GM12878 (cell line): ENCODE measurements around the gene ADAMTSL1. TPM values are rescaled to one million over a fixed set of nuclear protein-coding genes. Genes with fewer than 3 reads are reported as not detected.

Source experiments
- ATAC-seq: fragments of 200-7000 bp; cut with Tn5 transposase; 3 replicates; pipeline ENCODE4 v1.9.1; 2020; ENCODE audit warnings: mild to moderate bottlenecking, moderate library complexity
- BruUV-seq: library from RNA; stranded (reverse); fragments of 400-500 nt; replicated peaks from 2 replicates; lab custom pipeline; 2021; lab: Mats Ljungman, UMichigan
- CTCF ChIA-PET: fragments of 300-600 bp; sonication (Branson Sonifier 250); formaldehyde crosslinking; extraction: SDS; loops from one replicate; lab custom pipeline; 2021; ENCODE audit warnings: inconsistent platforms; lab: Yijun Ruan, JAX
- POLR2A ChIA-PET: fragments of 350-600 bp; formaldehyde crosslinking; extraction: SDS; loops from one replicate; lab custom pipeline; 2021; ENCODE audit warnings: inconsistent platforms; lab: Charles Lee
- RAD21 ChIA-PET: fragments of 300-600 bp; sonication (Branson Sonifier 250); formaldehyde crosslinking; loops from one replicate; lab custom pipeline; 2023; ENCODE audit warnings: antibody characterized with exemption; ENCODE audit not compliant: unreplicated experiment; lab: Charles Lee
- SMC1A ChIA-PET: fragments of 300-600 bp; sonication (Branson Sonifier 250); formaldehyde crosslinking; loops from one replicate; lab custom pipeline; 2023; ENCODE audit not compliant: unreplicated experiment, uncharacterized antibody; lab: Charles Lee
- DNase-seq: peaks from one replicate; pipeline ENCODE4 v3.0.0-alpha.2; 2011; ENCODE audit warnings: low read depth, low spot score
- FAIRE-seq: peaks from 3 replicates; lab custom pipeline; 2011; peaks lifted over from hg19 to GRCh38; lab: Jason Lieb, UNC
- H2AFZ ChIP-seq: 2 replicates; pipeline ENCODE4 v1.6.0; 2011; ENCODE audit warnings: low read depth, low read length, control low read depth; ENCODE audit not compliant: control insufficient read depth
- H3K27ac ChIP-seq: 2 replicates; pipeline ENCODE4 v1.5.1; 2011; ENCODE audit warnings: control low read depth; ENCODE audit not compliant: control insufficient read depth, insufficient read depth
- H3K27me3 ChIP-seq, 2 experiments: replicated peaks in 1 of 2; 2 replicates each; pipeline versions ENCODE4 v1.6.0 to v1.6.1; 2011; ENCODE audit warnings: low read length in 1 of 2; ENCODE audit not compliant: control insufficient read depth in 2 of 2, insufficient read depth in 2 of 2
- H3K36me3 ChIP-seq, 2 experiments: 2 replicates each; pipeline ENCODE4 v1.5.1; 2011; ENCODE audit warnings: low read length in 1 of 2; ENCODE audit not compliant: control insufficient read depth in 2 of 2, insufficient read depth in 2 of 2
- H3K4me1 ChIP-seq: 2 replicates; pipeline ENCODE4 v1.6.1; 2011; ENCODE audit warnings: mild to moderate bottlenecking, low read length, moderate library complexity, mixed read lengths; ENCODE audit not compliant: control insufficient read depth, insufficient read depth
- H3K4me2 ChIP-seq: 2 replicates; pipeline ENCODE4 v1.6.0; 2011; ENCODE audit warnings: control low read depth; ENCODE audit not compliant: control insufficient read depth, insufficient read depth
- H3K4me3 ChIP-seq: fragments of 200-600 bp; sonication (generic); 2 replicates; pipeline ENCODE4 v1.5.1; 2016
- H3K79me2 ChIP-seq: 2 replicates; pipeline ENCODE4 v1.6.0; 2011; ENCODE audit warnings: low read length; ENCODE audit not compliant: control insufficient read depth, insufficient read depth
- H3K9ac ChIP-seq: 2 replicates; pipeline ENCODE4 v1.8.0; 2011; ENCODE audit warnings: low read length, control low read depth, mixed read lengths; ENCODE audit not compliant: control insufficient read depth, insufficient read depth
- H3K9me3 ChIP-seq: replicated peaks from 3 replicates; pipeline ENCODE4 v1.5.1; 2011; ENCODE audit warnings: mild to moderate bottlenecking, low read length; ENCODE audit not compliant: control insufficient read depth, insufficient read depth
- H4K20me1 ChIP-seq: 2 replicates; pipeline ENCODE4 v1.6.0; 2011; ENCODE audit not compliant: control insufficient read depth, insufficient read depth
- CHD1 ChIP-seq: IDR thresholded peaks from 2 replicates; pipeline ENCODE4 v1.6.1; 2012; ENCODE audit warnings: low read depth, low read length, improper control_type of control experiment
- CUX1 ChIP-seq: IDR thresholded peaks from 2 replicates; pipeline ENCODE4 v1.6.1; 2012; ENCODE audit warnings: improper control_type of control experiment, low read depth, low read length; ENCODE audit not compliant: insufficient replicate concordance
- JUND ChIP-seq: IDR thresholded peaks from 2 replicates; pipeline ENCODE4 v1.6.1; 2012; ENCODE audit warnings: low read depth, mild to moderate bottlenecking, low read length, improper control_type of control experiment, moderate library complexity
- NBN ChIP-seq: fragments of 450-650 bp; IDR thresholded peaks from 2 replicates; pipeline ENCODE4 v1.6.1; 2016
- POLR2AphosphoS2 ChIP-seq: IDR thresholded peaks from 2 replicates; pipeline ENCODE4 v1.6.1; 2011; ENCODE audit warnings: low read depth, mild to moderate bottlenecking, low read length, improper control_type of control experiment, moderate library complexity
- SUPT20H ChIP-seq: IDR thresholded peaks from 2 replicates; pipeline ENCODE4 v1.6.1; 2011; ENCODE audit warnings: low read depth, mild to moderate bottlenecking, low read length, moderate library complexity, borderline replicate concordance; ENCODE audit not compliant: control insufficient read depth
- SUZ12 ChIP-seq: fragments of 200-600 bp; sonication (generic); IDR thresholded peaks from one replicate; pipeline ENCODE4 v1.6.1; 2018; ENCODE audit warnings: antibody characterized with exemption, mild to moderate bottlenecking; ENCODE audit not compliant: unreplicated experiment
- ZNF24 ChIP-seq: fragments of 450-650 bp; IDR thresholded peaks from 2 replicates; pipeline ENCODE4 v1.6.1; 2017; ENCODE audit warnings: antibody characterized with exemption, mild to moderate bottlenecking
- WGBS: methylation state at CpG from one replicate; pipeline ENCODE4 v1.1.6; 2016; ENCODE audit warnings: low lambda C conversion rate; ENCODE audit not compliant: insufficient replicate concordance, insufficient coverage; ENCODE audit errors: missing lambda C conversion rate; 5-methylcytosine and 5-hydroxymethylcytosine counted together
- in situ Hi-C: fragments of 300-500 bp; cut with MboI; formaldehyde crosslinking; loops from 9 replicates; pipeline ENCODE4 v1.14.3; 2018; ENCODE audit warnings: mixed read lengths
- intact Hi-C: fragments of 100-400 bp; cut with micrococcal nuclease; formaldehyde crosslinking; loops from one replicate; pipeline ENCODE4 v1.14.2; 2022; ENCODE audit not compliant: unreplicated experiment
- polyA plus RNA-seq, 11 experiments: library from polyadenylated mRNA; depleted of rRNA in 4 of 11; unstranded in 6 of 11; stranded (reverse) in 5 of 11; fragments of >200 nt; fragmentation: Nextera tagmentation in 4 of 11; fragmentation: Illumina TruSeq in 1 of 11; extraction: Ambion mirVana in 4 of 11; extraction: Trizol in 1 of 11; gene quantifications; 1 replicate in 1 of 11; 2 replicates in 10 of 11; pipeline versions ENCODE4 v1.2.1 to v1.2.3, GENCODE V29; 2011 to 2016; ENCODE audit warnings: inconsistent platforms in 2 of 11, missing spikeins in 2 of 11, low read depth in 1 of 11
- total RNA-seq, 4 experiments: library from RNA; depleted of rRNA in 3 of 4; stranded (reverse); fragments of >200 nt in 3 of 4; fragmentation: Illumina TruSeq in 1 of 4; extraction: Trizol in 1 of 4; gene quantifications; 2 replicates each; pipeline versions ENCODE4 v1.2.1 to v1.2.3, GENCODE V29; 2013 to 2021
- TF ChIP-seq, protein P1 (sequence below): fragments of 450-650 bp; IDR thresholded peaks from 2 replicates; pipeline ENCODE4 v1.6.1; 2016; ENCODE audit warnings: mild to moderate bottlenecking
- TF ChIP-seq, protein P2 (sequence below): fragments of 450-650 bp; IDR thresholded peaks from 2 replicates; pipeline ENCODE4 v1.6.1; 2014; ENCODE audit warnings: mild to moderate bottlenecking
- TF ChIP-seq, protein P3 (sequence below): fragments of 150-350 bp; IDR thresholded peaks from 2 replicates; pipeline ENCODE4 v1.6.1; 2014; ENCODE audit warnings: mild to moderate bottlenecking, low read depth, low read length

ADAMTSL1 gene
- total and polyA plus RNA-seq, 10 of the 15 experiments (the other 5 are each of a cell fraction or from before 2014, with no cell fraction given) = 0.01 to 0.10 (median 0.07) TPM; not detected in 6

- no peak overlapping the region for H3K27ac ChIP-seq
- POLR2A ChIA-PET = interaction anchor here (0.6 kb wide), 1 partner anchor 1236 kb away, joined by 3 read pairs; no protein-coding TSS in a partner anchor
- no peak for TF ChIP-seq SUZ12
- TF ChIP-seq, protein P1, sequence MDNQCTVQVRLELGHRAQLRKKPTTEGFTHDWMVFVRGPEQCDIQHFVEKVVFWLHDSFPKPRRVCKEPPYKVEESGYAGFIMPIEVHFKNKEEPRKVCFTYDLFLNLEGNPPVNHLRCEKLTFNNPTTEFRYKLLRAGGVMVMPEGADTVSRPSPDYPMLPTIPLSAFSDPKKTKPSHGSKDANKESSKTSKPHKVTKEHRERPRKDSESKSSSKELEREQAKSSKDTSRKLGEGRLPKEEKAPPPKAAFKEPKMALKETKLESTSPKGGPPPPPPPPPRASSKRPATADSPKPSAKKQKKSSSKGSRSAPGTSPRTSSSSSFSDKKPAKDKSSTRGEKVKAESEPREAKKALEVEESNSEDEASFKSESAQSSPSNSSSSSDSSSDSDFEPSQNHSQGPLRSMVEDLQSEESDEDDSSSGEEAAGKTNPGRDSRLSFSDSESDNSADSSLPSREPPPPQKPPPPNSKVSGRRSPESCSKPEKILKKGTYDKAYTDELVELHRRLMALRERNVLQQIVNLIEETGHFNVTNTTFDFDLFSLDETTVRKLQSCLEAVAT = no peak
- TF ChIP-seq CHD1 = no peak
- no peak for TF ChIP-seq ZNF24
- TF ChIP-seq, protein P2, sequence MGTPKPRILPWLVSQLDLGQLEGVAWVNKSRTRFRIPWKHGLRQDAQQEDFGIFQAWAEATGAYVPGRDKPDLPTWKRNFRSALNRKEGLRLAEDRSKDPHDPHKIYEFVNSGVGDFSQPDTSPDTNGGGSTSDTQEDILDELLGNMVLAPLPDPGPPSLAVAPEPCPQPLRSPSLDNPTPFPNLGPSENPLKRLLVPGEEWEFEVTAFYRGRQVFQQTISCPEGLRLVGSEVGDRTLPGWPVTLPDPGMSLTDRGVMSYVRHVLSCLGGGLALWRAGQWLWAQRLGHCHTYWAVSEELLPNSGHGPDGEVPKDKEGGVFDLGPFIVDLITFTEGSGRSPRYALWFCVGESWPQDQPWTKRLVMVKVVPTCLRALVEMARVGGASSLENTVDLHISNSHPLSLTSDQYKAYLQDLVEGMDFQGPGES = no peak
- no peak for TF ChIP-seq POLR2AphosphoS2
- TF ChIP-seq, protein P3, sequence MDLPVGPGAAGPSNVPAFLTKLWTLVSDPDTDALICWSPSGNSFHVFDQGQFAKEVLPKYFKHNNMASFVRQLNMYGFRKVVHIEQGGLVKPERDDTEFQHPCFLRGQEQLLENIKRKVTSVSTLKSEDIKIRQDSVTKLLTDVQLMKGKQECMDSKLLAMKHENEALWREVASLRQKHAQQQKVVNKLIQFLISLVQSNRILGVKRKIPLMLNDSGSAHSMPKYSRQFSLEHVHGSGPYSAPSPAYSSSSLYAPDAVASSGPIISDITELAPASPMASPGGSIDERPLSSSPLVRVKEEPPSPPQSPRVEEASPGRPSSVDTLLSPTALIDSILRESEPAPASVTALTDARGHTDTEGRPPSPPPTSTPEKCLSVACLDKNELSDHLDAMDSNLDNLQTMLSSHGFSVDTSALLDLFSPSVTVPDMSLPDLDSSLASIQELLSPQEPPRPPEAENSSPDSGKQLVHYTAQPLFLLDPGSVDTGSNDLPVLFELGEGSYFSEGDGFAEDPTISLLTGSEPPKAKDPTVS = no peak
- TF ChIP-seq CUX1 = no peak
- no peak for TF ChIP-seq NBN
- no peak for TF ChIP-seq JUND
- no peak for TF ChIP-seq SUPT20H
Observed at GRCh38 chr9:18893491-18893890, 419.5 kb downstream of the ADAMTSL1 start.

More at GRCh38 chr9:18893491-18893890, 419.5 kb downstream of the ADAMTSL1 start:
- H3K36me3 ChIP-seq = no peaks in the 10 kb centered on the region
- RAD21 ChIA-PET = no interaction called here
- no peaks in the 10 kb centered on the region for H3K27me3 ChIP-seq
- no peaks in the 10 kb centered on the region; the same call in 2 of the 3 replicates for H3K9me3 ChIP-seq
- SMC1A ChIA-PET = interaction anchor here (0.6 to 1.2 kb wide), 2 partner anchors 11 to 39 kb away, joined by 3 to 4 read pairs; no protein-coding TSS in a partner anchor
- intact Hi-C loops (no loop called here), in situ Hi-C loops (no loop called here)
- H4K20me1 ChIP-seq = no peaks in the 10 kb centered on the region
- no peak for DNase-seq
- no peak for FAIRE-seq
- no peak overlapping the region for H2AFZ ChIP-seq
- 14% methylated on average over 1 of the region's 1 CpG for WGBS
- CTCF ChIA-PET = no interaction called here
- H3K79me2 ChIP-seq = no peaks in the 10 kb centered on the region
- ATAC-seq = no peak
- H3K4me2 ChIP-seq = no peak overlapping the region
- no peak overlapping the region for H3K9ac ChIP-seq
- H3K4me1 ChIP-seq = peaks cover 15% of the 10 kb centered on the region
- BruUV-seq = no TSS peak
- H3K4me3 ChIP-seq = no peak overlapping the region
